Nephron progenitor cell (in vitro differentiated cells): Measurements from ENCODE around the gene FBXO36.
"Not testable (repeated sequence)": the region's sequence is repeated elsewhere in the genome, so short reads cannot be mapped to it uniquely, and the experiment has no call there.

Source experiments
- DNase-seq: peaks from one replicate; pipeline ENCODE4 v3.0.0; 2021
- H3K27ac Mint-ChIP-seq: 2 replicates; pipeline ENCODE4 v1.8.0; 2021; ENCODE audit warnings: mild to moderate bottlenecking, moderate library complexity, mixed read lengths
- H3K27me3 Mint-ChIP-seq: 2 replicates; pipeline ENCODE4 v1.8.0; 2021; ENCODE audit warnings: mild to moderate bottlenecking, low read depth, mixed read lengths; ENCODE audit not compliant: poor library complexity
- H3K36me3 Mint-ChIP-seq: 2 replicates; pipeline ENCODE4 v1.8.0; 2021; ENCODE audit warnings: low read depth, mixed read lengths
- H3K4me1 Mint-ChIP-seq: 2 replicates; pipeline ENCODE4 v1.8.0; 2021; ENCODE audit warnings: mixed read lengths
- H3K4me3 Mint-ChIP-seq: 2 replicates; pipeline ENCODE4 v1.8.0; 2021; ENCODE audit warnings: mild to moderate bottlenecking, moderate library complexity, mixed read lengths
- H3K9me3 Mint-ChIP-seq: 2 replicates; pipeline ENCODE4 v1.8.0; 2021; ENCODE audit warnings: mild to moderate bottlenecking, moderate library complexity, mixed read lengths
- CTCF ChIP-seq: fragments of 200-600 bp; sonication (generic); IDR thresholded peaks from 2 replicates; pipeline ENCODE4 v1.5.0; 2021; ENCODE audit warnings: antibody characterized with exemption

The FBXO36 gene

GRCh38 chr2:229917793-229918192, 4.5 kb upstream of the FBXO36 start:
- Mint-ChIP-seq H3K4me3 (no peak overlapping the region), H3K4me1 (peaks cover 22% of the 10 kb centered on the region), H3K27ac (no peak overlapping the region), H3K36me3 (peaks cover 29% of the 10 kb centered on the region), H3K27me3 (no peaks in the 10 kb centered on the region), H3K9me3 (no peaks in the 10 kb centered on the region)
- DNase-seq = no peak
- no peak for TF ChIP-seq CTCF

GRCh38 chr2:229920011-229920641, 2.2 kb upstream of the FBXO36 start:
- Mint-ChIP-seq H3K36me3 (peaks cover 30% of the 10 kb centered on the region), H3K4me1 (peaks cover 32% of the 10 kb centered on the region), H3K27me3 (no peaks in the 10 kb centered on the region), H3K27ac (peak overlapping the region; percentile 98), H3K4me3 (peak overlapping the region; percentile 100), H3K9me3 (no peaks in the 10 kb centered on the region)
- no peak for TF ChIP-seq CTCF
- peak; percentile 28 for DNase-seq

GRCh38 chr2:229921101-229921891, 1.0 kb upstream of the FBXO36 start:
- DNase-seq = peak; percentile 69
- no peaks in the 10 kb centered on the region for H3K9me3 Mint-ChIP-seq
- peak overlapping the region; percentile 98 for H3K27ac Mint-ChIP-seq
- no peak for TF ChIP-seq CTCF
- H3K4me3 Mint-ChIP-seq = peak overlapping the region; percentile 100
- no peaks in the 10 kb centered on the region for H3K27me3 Mint-ChIP-seq
- peaks cover 35% of the 10 kb centered on the region for H3K36me3 Mint-ChIP-seq
- H3K4me1 Mint-ChIP-seq = peaks cover 32% of the 10 kb centered on the region

- H3K9me3 Mint-ChIP-seq = no peaks in the 10 kb centered on the region
- peaks cover 32% of the 10 kb centered on the region for H3K4me1 Mint-ChIP-seq
- no peaks in the 10 kb centered on the region for H3K27me3 Mint-ChIP-seq
- H3K36me3 Mint-ChIP-seq = peaks cover 29% of the 10 kb centered on the region
- H3K27ac Mint-ChIP-seq = peak within 1 kb of the TSS; percentile 100
- peak within 1 kb of the TSS; percentile 100 for H3K4me3 Mint-ChIP-seq
- no peak for TF ChIP-seq CTCF
- peak; percentile 92 for DNase-seq
Measured at GRCh38 chr2:229921892-229922448, 333 bp upstream of the FBXO36 start, which contains the start of gene TRIP12. TSS of gene TRIP12 (minus strand) at chr2:229922009. CDS start at chr2:229880079, 41,930 bp downstream.

GRCh38 chr2:229924541-229924940, 2.2 kb downstream of the FBXO36 start:
- not testable (repeated sequence) for DNase-seq, H3K9me3 Mint-ChIP-seq, H3K27me3 Mint-ChIP-seq, H3K27ac Mint-ChIP-seq
- peak overlapping the region; percentile 100 for H3K4me3 Mint-ChIP-seq
- H3K4me1 Mint-ChIP-seq = peaks cover 21% of the 10 kb centered on the region
- peaks cover 12% of the 10 kb centered on the region for H3K36me3 Mint-ChIP-seq

- Mint-ChIP-seq H3K4me3 (no peak overlapping the region), H3K4me1 (peaks cover 15% of the 10 kb centered on the region), H3K27ac (no peak overlapping the region), H3K27me3 (no peaks in the 10 kb centered on the region), H3K36me3 (peaks cover 12% of the 10 kb centered on the region), H3K9me3 (no peaks in the 10 kb centered on the region)
- DNase-seq = no peak
- no peak for TF ChIP-seq CTCF
Measured at GRCh38 chr2:229925201-229925600, 2.9 kb downstream of the FBXO36 start.
